Stimulated activated CD4-positive, alpha-beta T cell treated with anti-CD3 and anti-CD28 coated beads, Interleukin-2, amount 100 ng/mL, for 48 hours (primary cell): ENCODE data around the gene CABLES1.
A peak's percentile ranks its signal among the peaks of the same experiment; 100 is the strongest.

Experiments
- DNase-seq, 2 donors: peaks; one replicate each; pipeline ENCODE4 v3.0.0-alpha.2; 2020

CABLES1 gene

DNA sequence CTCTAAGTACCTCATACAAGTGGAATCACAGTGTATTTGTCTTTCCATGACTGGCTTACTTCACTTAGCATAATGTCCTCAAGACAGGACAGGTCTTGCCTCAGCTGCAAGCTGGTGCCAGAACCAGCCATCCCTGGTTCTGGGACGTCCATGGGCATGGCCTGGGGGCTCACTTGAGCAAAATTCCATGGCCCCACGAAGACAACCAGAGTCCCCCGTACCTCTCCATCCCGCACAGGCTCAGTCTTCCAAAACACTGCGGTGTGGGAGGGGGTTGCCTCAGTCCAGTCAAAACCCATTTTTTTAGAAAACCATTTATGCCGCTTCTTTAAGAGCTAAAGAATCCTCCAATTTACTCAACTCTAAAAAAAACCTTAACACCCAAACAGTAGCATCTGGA, 21.7 kb upstream of the CABLES1 start:
- DNase-seq, result no peak

DNA sequence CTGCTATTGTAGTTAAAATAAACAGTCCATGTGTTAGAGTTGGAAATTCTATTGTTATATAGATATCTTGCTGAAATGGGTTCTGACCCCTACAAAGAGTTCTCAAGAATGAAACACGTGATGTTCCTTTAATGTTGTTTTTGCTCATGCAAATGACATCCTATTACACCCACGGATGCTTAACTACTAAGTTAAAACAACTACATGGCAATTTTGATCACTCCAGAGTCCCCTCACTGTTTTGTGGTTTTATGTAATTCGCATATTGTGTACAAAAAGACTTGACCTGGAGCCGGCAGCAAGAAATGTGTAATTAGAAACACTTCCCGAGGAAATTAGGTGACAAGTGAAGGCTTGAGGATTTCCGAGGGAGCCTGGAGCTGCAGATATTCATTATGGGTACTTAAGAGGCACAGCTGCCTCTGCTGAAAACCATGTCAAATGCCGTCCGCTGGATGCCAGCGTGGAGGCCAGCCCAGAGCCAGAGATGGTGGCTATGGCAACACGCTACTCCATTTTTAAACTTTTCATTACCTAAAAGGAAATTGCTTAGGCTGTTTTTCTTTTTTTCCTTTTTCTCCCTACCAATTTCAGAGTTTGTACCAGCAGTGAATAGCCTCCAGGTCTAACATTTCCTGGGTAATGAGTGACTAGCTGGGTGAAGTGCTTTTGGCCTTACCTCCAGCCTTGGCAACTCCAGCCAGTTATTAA, 21.0 kb upstream of the CABLES1 start:
- DNase-seq, result no peak

DNA sequence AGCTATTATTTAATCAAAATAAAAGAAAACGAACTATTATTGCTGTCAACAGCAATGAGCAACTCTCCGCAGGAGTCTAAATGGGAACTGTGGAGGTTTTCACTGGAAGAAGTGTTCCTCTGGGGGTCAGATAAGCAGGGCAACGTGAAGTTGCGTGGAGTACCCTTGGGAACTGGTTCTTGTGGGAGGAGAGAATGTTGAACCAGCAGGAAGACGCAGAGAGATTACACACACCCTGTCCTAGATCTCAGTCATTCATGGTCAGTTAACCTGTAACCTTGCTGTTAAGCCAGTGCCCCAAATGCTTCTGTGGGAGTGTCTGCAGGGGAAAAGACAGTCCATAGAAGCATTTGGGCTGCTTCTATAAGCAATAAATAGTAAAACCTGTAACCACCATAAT, 20.4 kb upstream of the CABLES1 start:
- no peak for DNase-seq

DNA sequence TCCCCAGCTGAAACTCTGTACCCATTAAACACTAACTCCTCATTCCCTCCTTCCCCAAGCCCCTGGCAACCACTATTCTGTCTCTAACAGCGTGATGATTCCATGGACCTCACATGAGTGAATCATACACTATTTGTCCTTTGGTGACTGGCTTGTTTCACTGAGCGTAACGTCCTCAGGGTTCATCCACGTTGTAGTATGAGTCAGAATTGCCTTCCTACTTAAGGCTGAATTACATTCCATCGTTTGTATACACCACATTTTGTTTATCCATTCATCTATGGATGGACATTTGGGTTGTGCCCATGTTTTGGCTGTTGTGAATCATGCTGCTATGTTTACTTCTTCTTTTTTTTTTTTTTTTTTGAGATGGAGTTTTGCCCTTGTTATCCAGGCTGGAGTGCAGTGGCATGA, 19.6 kb upstream of the CABLES1 start:
- DNase-seq, result no peak

DNA sequence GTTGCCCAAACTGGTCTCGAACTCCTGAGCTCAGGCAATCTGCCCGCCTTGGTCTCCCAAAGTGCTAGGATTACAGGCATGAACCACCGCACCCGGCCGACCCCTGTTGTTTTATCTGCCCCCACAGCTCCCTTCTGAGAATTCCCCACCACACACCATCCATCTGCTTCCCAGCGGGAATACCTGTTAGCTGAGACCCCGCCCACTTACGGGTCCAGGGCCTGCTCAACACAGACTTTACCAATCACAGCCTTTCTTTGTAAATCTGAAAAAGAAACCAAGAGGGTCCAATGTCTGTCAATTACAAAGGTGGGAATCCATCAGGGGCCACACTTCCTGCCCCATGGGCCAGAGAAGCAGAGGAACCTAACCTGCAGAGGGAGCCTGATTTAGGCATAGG, 14.2 kb upstream of the CABLES1 start:
- DNase-seq, result no peak

DNA sequence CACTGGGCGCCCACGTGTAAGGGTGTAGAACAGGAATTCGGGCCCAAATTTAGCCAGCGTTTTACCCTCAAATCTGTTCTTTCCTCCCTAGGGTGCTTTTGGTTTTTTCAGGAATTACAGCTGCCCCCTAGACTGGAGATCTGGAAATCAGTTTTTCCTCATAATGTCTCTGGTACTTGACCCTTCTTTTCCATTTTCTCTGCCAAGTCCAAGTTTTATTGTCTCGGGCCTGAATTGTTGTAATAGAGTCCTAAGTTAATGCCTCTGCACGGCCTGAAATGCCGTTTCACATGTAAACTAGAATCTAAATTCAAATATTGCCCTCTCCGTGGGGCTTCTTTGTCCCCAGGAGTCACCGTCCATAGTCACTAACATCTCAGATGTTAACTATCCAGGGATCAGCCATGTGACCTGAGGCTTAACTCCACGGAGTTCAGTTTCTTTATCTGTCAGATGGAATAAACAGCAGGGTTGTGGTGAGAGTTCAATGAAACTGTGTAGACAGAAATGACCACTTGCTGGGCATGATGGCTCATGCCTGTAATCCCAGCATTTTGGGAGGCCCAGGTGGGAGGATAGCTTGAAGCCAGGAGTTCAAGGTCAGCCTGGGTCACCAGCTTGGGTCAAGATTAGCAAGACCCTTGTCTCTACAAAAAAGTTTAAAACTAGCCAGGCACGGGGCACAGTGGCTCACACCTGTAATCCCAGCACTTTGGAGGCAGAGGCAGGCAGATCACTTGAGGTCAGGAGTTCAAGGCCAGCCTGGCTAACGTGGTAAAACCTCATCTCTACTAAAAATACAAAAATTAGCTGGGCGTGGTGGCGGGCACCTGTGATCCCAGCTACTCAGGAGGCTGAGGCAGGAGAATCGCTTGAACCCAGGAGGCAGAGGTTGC, 12.7 kb upstream of the CABLES1 start:
- no peak for DNase-seq

DNA sequence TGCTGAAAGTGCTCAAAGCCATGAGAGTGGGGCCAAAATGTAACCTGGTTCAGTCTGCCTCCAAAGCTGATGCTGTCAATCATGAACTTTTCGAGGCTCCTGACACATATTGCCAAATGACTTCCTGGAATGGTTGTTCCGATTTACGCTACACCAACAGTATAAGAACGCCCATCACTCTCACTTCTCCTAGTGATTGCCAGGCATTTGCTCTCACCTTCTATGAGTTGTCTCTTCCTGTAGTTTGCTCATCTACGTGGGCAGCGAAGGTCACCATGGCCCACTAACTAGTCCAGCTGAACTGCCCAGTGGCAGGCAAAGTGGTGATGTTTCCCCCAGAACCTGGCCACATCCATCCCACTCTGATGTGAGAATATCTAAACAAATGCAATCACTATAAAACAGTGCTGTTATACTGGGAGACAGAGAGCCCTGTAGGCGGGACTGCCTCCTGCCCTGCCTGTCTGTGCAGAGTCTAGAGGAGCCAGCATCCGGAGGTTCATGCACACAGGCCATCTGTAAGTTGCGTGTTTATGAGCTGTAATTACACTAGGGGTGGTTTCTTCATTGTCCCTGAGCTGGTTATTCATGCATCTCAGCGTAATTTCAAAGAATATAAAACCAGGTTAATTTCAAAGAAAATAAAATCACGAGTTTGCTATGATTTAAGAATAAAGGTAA, 8.8 kb upstream of the CABLES1 start:
- DNase-seq, result no peak

DNA sequence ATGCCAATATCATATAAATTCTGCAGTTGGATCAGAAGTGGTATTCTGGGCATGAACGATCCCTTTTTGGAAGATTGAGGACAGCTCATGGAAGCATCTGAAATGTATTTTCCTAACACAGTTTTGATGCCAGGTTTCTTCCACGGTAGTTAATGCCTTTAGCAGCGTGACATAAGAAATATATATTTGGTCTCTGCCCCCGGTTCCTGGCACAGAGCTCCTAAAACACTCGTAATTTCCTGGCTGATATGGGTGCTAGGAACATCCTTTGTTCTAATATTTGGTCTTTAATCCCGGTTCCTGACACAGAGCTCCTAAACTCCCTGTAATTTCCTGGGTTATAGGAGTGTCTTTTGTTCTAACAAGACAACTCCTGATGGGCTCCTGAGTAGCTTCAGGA, 8.2 kb upstream of the CABLES1 start:
- DNase-seq, result no peak

DNA sequence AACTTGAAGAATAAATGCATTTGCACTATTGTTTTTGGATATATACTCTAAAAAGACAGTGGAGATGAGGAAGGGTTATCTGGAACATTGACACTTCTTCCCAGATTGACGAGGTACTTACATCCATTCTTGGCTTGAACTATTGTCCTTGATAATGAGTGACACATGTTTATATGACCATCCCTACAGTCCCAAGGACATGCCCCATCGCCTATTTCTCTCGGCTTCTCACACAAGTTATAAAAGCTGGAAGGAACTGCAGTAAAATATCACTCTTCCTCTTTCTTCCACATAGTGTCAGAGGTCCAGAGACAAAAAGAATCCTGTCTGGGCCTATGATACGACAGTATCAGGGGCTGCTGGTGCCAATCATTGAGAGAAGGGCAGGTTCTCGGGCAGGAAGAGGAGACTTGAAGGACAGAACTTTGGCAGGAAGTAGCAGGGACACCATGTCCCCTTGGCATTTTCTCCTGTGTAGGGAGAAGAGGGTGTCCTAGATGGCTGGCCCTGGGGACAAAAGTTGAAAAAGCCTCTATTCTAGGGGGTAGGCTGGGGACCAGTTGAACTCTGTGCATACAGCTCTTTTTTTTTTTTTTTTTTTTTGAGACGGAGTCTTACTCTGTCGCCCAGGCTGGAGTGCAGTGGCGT, 5.8 kb upstream of the CABLES1 start:
- no peak for DNase-seq

DNA sequence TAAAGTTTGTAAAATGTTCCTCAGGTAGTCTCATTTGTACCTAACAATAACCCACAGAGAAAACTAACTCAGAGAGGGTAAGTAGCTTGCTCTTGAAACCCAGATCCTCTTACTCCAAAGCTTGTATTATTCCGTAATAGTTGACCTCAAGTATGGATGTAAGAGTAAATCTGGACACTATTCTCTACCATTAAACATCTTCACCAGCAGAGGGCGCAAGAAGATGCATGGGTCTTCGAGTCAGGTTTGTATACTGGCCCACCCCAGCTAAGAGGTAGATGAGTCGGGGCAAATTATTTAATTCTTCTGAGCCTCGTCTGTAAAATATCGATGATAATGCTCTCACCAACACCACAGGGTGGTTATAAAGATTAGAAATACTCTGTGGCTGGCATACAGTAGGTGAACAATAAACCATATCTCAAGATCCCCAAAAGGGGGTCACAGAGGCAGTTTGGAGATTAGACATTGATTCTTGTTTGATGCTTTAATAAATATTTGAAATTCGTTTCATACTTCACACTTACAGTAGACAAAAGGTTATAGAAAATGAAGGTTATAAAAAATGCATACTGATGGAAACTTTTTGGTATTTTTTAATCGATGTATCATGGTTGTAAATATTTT, 3.5 kb upstream of the CABLES1 start:
- peak; percentile 60 to 68 for DNase-seq

DNA sequence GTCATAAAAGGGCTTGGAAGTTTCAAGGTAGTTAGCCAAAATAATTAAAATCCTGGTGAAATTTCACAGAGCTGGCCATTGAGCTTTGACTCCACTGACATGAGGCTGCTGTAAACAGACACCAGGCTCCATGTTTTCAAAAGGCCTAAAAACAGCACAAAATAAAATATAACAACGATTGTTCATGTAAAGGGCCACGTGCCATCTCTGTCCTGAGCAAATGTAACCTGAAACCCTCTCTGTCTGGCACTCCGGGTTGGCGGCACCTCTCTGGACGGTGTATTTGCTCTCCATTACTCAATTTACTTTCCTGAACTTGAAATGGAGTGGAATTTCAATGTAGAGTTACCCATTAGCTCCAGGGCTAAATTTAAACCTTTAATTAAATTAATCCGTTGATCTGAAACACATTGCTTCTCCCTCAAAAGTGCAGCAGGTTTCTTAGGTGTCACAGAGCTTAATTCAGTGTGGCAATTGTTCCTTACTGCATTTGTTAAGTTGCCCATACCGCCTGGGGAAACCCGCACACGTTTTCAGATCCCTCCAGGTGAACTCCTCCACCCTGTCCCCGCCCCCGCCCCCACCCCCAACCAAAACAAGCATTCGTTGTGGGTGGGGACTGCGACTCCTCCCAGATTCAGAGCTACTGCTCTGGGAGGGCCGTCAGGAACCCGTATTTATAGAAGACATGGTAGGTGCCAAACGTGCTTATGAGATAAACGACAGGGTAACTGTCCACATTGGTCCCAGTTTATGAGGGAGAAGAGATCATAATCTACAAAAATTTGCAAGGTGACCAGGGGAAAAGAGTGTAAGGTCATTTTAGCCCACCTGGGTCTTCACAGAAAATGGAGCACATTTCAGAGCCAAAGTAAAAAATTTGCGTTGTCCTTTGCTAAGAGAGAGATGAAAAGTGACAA, 1.2 kb upstream of the CABLES1 start:
- no peak for DNase-seq

DNA sequence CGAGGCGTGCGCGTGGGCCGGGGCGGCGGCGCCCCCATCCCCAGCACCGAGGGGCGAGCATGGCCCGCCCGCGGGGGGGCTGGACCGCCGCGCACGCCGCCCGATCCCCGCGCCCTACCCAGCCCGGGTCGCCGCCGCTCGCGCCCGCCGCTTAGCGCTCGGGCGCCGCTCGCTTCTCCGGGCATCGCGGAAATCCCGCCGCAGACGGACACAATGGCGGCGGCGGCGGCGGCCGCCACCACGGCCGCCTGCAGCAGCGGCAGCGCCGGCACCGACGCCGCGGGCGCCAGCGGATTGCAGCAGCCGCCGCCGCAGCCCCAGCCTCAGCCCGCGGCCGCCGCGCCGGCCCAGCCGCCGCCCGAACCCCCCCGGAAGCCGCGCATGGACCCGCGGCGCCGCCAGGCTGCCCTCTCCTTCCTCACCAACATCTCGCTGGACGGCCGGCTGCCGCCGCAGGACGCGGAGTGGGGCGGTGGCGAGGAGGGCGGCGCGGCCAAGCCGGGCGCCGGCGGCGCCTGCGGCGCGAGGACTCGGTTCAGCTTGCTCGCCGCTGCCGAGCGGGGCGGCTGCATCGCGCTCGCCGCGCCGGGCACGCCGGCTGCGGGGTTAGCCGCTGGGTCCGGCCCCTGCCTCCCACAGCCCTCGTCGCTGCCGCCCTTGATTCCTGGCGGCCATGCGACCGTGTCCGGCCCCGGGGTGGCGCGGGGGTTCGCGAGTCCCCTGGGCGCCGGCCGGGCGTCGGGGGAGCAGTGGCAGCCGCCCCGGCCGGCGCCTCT, 453 bp downstream of the CABLES1 start:
- peak in 1 of 2 donors; percentile 19 for DNase-seq

DNA sequence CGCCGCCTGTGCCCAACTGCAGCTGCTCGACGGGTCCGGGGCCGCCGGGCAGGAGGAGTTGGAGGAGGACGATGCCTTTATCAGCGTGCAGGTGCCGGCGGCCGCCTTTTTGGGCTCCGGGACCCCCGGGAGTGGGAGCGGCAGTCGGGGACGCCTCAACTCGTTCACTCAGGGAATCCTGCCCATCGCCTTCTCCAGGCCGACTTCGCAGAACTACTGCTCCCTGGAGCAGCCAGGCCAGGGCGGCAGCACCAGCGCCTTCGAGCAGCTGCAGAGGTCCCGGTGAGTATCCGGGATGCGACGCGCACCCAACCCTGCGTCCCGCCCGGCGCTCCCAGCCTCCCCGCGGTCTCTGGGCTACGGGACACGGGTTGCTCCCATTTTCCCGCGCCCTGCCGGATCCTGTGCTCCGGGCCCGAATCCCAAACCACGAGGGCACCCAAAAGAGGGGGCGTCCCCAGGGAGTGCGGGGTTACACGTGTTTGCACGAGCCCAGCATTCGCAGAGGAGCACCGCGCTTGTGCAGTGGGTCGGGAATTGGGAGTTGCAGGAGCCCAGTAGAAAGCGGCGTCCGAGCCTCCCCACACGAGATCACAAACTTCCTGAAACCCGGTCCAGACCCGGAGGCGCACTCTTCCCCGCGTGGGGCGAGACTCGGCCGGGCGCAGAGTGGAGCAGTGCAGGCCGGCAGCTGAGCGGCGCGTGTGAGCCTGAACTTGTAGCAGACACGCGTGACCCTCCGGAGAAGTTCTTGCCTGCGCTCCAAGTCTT, 1.2 kb downstream of the CABLES1 start:
- DNase-seq, result peak in 1 of 2 donors; percentile 11

DNA sequence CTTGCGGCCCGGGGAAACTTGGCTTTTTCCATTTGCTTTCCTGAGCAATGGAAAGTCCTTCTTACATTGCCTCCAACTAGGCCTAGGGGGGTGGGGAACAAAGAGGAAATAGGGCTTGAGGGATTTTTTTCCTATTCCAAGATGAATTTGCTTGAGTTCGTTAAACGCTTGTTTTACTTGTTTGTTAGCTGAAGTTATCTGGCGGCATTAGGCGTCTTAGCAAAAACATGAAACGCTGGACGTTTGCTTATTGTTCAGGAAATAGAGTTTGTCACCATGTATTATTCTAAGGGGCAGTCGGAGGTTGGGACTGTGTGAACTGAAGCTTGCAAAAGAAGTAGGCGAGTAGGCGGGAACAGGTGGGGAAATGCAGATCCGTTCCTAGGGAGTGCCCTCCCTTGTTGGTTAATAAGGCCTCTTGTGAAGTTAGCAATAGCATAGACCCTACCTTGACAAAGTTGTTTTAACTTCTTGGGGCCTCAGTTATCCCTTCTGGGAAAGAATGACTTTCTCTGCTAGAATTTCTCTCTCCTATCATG, 1.9 kb downstream of the CABLES1 start:
- DNase-seq, result no peak

DNA sequence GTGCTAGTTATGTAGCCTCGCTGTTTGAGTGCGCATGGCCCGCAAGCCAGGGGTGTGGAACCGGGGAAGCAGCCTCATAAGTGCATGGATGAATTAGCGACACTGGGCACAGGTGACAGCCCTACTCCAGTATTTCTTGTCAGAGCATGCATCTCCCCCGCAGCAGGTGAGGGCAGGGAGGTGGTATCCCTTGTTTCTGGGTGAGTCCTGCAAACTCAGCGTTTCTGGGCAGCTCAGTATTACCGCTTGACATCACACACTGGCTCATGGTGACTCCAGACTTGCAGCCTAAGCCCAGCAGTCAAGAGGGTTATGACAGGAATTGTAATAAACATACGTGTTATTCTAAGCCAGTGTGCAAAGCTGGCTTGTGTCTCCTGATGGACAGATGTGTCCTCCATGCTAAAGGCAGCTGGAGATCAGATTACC, 2.5 kb downstream of the CABLES1 start:
- no peak for DNase-seq

DNA sequence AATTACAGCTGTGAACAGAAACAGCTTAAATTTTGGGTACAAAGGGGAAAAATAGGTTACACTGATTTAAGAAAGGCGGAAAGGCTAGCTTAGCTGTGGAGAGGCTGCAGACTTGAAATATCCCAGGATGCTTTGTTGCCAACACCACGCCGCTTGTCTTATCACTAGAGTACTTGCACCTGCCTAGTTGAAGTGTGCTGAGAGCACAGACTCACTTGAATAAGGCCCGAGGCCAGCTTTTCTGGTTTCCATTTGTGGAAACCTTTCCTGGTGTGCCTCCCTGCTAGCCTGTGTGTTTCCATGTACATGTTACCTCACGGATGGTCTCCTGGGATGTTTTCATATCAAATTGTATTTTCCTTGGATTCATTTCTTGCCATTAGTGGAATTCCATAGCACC, 3.2 kb downstream of the CABLES1 start:
- DNase-seq, result no peak

DNA sequence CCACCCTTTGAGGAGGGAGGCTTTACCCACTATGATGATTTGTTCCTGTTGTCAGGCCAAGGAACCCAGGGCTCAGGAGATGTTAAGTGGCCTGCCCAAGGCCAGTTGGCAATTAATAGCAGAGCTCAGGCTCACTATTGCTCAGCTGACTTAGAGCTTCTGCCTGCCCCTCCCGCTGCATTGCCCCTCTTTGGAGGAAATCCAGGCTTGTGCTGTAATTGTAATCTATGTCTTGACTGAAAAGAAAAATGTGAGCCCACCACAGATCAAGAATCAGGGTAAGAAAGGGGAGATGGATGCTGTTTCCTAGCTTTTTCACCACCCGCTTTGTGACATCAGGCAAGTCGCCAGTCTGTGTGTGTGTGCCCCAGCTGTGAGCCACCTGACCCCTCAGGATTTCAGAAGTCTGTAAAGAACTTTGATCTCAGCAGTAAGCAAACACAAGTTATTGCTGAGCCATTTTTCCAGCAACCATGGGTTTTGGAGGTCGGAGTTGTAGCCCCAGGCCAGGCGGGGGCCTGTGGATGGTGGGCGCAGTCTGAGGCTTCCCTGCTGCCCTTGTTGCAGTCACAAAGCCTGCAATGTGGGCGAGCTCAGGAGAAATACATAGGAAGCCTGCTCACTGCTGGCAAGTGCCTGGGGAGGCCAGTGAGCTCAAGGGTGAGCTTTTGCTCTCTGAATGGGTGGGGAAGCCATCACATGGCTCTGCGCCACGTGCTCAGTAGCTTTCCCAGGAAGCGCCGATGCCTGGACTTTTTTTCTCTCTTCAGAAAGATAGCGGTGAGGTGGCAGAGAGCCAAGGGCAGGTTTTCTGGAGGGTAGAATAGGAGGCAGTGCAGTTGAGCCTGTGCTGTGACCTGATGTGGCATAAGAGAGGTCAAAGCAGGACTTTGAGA, 6.1 kb downstream of the CABLES1 start:
- DNase-seq, result no peak

DNA sequence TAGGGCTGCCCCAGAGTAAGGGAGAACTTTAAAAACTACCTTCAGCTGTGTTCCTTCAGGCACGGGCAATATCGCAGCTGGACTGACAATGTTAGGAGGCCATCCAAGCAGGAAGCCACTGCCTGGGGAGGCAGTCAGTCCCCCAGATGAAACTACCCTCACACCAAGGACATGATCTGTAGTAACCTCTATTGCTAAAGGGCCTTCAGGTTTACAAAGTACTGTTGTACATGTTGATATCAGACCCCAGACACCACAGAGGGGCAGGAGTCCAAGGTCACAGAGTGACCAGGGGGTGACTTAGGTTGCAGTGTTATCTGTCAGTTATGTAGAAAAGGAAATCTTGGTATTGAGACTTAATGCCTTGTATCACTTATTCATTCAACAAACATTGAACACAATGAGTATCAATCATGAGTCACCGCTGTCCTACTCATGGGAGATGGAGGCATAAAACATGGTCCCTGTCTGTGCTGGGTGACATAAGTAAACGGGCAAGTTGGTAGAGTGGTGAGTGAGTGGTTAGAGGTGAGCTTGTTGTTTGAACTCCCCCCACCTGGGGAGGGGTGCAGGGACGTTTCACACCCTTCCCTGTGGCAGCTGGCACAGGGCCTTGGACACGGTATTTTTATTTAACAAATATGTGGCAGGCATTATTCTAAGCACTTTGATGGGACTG, 7.1 kb downstream of the CABLES1 start:
- DNase-seq, result no peak
